PC-3 (cell line): ENCODE results near the gene MAP3K3. TPM values are rescaled to one million over a fixed set of nuclear protein-coding genes. Genes with fewer than 3 reads are reported as not detected.
A peak's percentile ranks its signal among the peaks of the same experiment; 100 is the strongest.

ENCODE experiments used
- ATAC-seq: fragments of 200-7000 bp; cut with Tn5 transposase; 2 replicates; pipeline ENCODE4 v1.9.1; 2020; ENCODE audit warnings: mild to moderate bottlenecking, moderate library complexity
- BruUV-seq: library from RNA; stranded (reverse); fragments of 400-500 nt; replicated peaks from 2 replicates; lab custom pipeline; 2021; lab: Mats Ljungman, UMichigan
- CTCF ChIA-PET: fragments of 300-600 bp; sonication (Branson Sonifier 250); formaldehyde crosslinking; loops from one replicate; lab custom pipeline; 2022; ENCODE audit warnings: antibody characterized with exemption; lab: Charles Lee
- POLR2A ChIA-PET: fragments of 300-600 bp; sonication (Branson Sonifier 250); formaldehyde crosslinking; loops from one replicate; lab custom pipeline; 2022; ENCODE audit warnings: antibody characterized with exemption; ENCODE audit not compliant: unreplicated experiment; lab: Charles Lee
- DNase-seq: peaks from one replicate; pipeline ENCODE4 v3.0.0-alpha.2; 2015
- H2AFZ ChIP-seq: fragments of 300-600 bp; sonication (generic); 2 replicates; pipeline ENCODE4 v1.6.0; 2016; ENCODE audit warnings: antibody characterized with exemption, low read length
- H3F3A ChIP-seq: fragments of 300-600 bp; sonication (generic); one replicate; pipeline ENCODE4 v1.6.0; 2017; ENCODE audit warnings: antibody characterized with exemption, low read length, control low read depth, mild to moderate bottlenecking; ENCODE audit not compliant: unreplicated experiment
- H3K27ac ChIP-seq: fragments of 300-600 bp; sonication (generic); 2 replicates; pipeline ENCODE4 v1.5.1; 2016; ENCODE audit warnings: mild to moderate bottlenecking, low read length
- H3K27me3 ChIP-seq: fragments of 300-600 bp; sonication (generic); 2 replicates; pipeline ENCODE4 v1.6.1; 2016; ENCODE audit warnings: low read length, mixed read lengths
- H3K36me3 ChIP-seq: fragments of 300-600 bp; sonication (generic); 2 replicates; pipeline ENCODE4 v1.6.1; 2016; ENCODE audit warnings: low read depth, mixed run types, low read length, mixed read lengths
- H3K4me1 ChIP-seq: fragments of 300-600 bp; sonication (generic); 2 replicates; pipeline ENCODE4 v1.5.1; 2016; ENCODE audit warnings: low read length; ENCODE audit not compliant: insufficient read depth
- H3K4me2 ChIP-seq: fragments of 300-600 bp; sonication (generic); 2 replicates; pipeline ENCODE4 v1.6.0; 2016; ENCODE audit warnings: low read length
- H3K4me3 ChIP-seq: fragments of 300-600 bp; sonication (generic); 2 replicates; pipeline ENCODE4 v1.5.1; 2016; ENCODE audit warnings: mild to moderate bottlenecking, low read length, mixed read lengths
- H3K79me2 ChIP-seq: fragments of 300-600 bp; sonication (generic); 2 replicates; pipeline ENCODE4 v1.6.1; 2017; ENCODE audit warnings: low read length, mixed read lengths
- H3K9ac ChIP-seq: fragments of 300-600 bp; sonication (generic); 2 replicates; pipeline ENCODE4 v1.6.0; 2016; ENCODE audit warnings: mild to moderate bottlenecking, low read length
- H3K9me2 ChIP-seq: fragments of 300-600 bp; sonication (generic); replicated peaks from 2 replicates; pipeline ENCODE4 v1.6.1; 2016; ENCODE audit warnings: mixed run types, low read length, mixed read lengths
- H3K9me3 ChIP-seq: fragments of 300-600 bp; sonication (generic); 2 replicates; pipeline ENCODE4 v1.6.1; 2016; ENCODE audit warnings: low read length, mixed read lengths
- H4K20me1 ChIP-seq: fragments of 300-600 bp; sonication (generic); 2 replicates; pipeline ENCODE4 v1.6.1; 2016; ENCODE audit warnings: low read length, mixed read lengths
- EZH2 ChIP-seq: fragments of 300-600 bp; sonication (generic); IDR thresholded peaks from one replicate; pipeline ENCODE4 v1.6.1; 2017; ENCODE audit warnings: antibody characterized with exemption, mild to moderate bottlenecking, low read length; ENCODE audit not compliant: unreplicated experiment
- EZH2phosphoT487 ChIP-seq: fragments of 300-600 bp; sonication (generic); IDR thresholded peaks from 2 replicates; pipeline ENCODE4 v1.6.1; 2018; ENCODE audit warnings: mild to moderate bottlenecking, antibody characterized with exemption, low read length, borderline replicate concordance
- intact Hi-C: fragments of 100-400 bp; cut with micrococcal nuclease; formaldehyde crosslinking; loops from 2 replicates; pipeline ENCODE4 v1.9.0; 2023
- total RNA-seq: library from RNA; depleted of rRNA; stranded (reverse); fragments of >200 nt; gene quantifications from 2 replicates; pipeline ENCODE4 v1.2.3, GENCODE V29; 2014
- TF ChIP-seq, protein P1 (sequence below): fragments of 300-600 bp; sonication (generic); conservative IDR thresholded peaks from 2 replicates; pipeline ENCODE4 v1.5.1; 2017; ENCODE audit warnings: antibody characterized with exemption, low read depth, mild to moderate bottlenecking, low read length

Gene MAP3K3
- total RNA-seq, 1 experiment from 2014 or later, result 27.1 TPM

DNA sequence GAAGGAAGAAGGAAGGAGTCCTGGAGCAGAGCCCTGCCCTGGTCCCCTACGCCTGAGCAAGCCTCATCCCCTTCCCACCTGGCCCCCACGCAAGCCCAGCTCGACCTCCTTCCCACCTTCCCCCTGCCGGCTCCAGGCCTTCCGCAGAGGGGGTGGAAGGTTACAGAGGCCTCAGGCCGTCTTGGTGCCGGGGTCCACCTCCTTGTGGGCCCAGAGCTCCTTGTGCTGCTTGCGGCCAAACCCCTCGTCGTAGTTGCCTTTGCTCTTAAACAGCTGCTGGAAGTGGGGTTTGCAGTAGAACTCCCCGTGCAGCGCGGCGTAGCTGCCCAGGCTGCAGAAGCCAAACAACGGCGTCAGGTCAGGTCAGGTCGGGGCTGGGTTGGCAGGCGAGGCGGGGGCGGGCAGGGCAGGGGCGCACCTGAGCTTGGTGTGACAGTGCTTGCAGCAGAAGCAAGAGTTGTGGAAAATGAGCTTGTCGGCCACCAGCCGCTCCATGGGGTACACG, 76.2 kb downstream of the MAP3K3 start:
- intact Hi-C loops, result loop anchor here (2.0 to 10.0 kb wide), 4 partner anchors 42 to 274 kb away; partner anchors contain the start of genes FTSJ3, MAP3K3, PSMC5 and STRADA
- TF ChIP-seq EZH2, result no peak
- Histone ChIP-seq H3K9me3 (no peaks in the 10 kb centered on the region), H3K4me1 (peaks cover 7% of the 10 kb centered on the region; the same call in 1 of the 2 replicates), H3K79me2 (no peaks in the 10 kb centered on the region), H3K4me3 (peak overlapping the region; percentile 75), H4K20me1 (no peaks in the 10 kb centered on the region), H3K36me3 (no peaks in the 10 kb centered on the region), H3K9ac (no peak overlapping the region), H3K27me3 (no peaks in the 10 kb centered on the region), H3K27ac (no peak overlapping the region), H3F3A (no peaks in the 10 kb centered on the region), H3K9me2 (no peaks in the 10 kb centered on the region), H2AFZ (0 out of 2 replicates have a peak overlapping the region, but pooled peaks have one; percentile 75), H3K4me2 (peak overlapping the region; percentile 89)
- BruUV-seq, result no TSS peak
- no peak for DNase-seq
- ATAC-seq, result no peak; the same call in 1 of the 2 replicates
- ChIA-PET CTCF (interaction anchor here (0.5 to 0.7 kb wide), 3 partner anchors 11 to 143 kb away, joined by 3 read pairs; no protein-coding TSS in a partner anchor), POLR2A (interaction anchor here (0.6 kb wide), 1 partner anchor 44 kb away, joined by 15 read pairs; no protein-coding TSS in a partner anchor)

GRCh38 chr17:63698886-63699637, 76.8 kb downstream of the MAP3K3 start:
- ChIA-PET CTCF (interaction anchor here (0.7 kb wide), 2 partner anchors 11 to 43 kb away, joined by 3 read pairs; no protein-coding TSS in a partner anchor), POLR2A (interaction anchor here (0.6 kb wide), 1 partner anchor 43 kb away, joined by 15 read pairs; no protein-coding TSS in a partner anchor)
- Histone ChIP-seq H3K4me3 (peak overlapping the region; percentile 75), H3K9me3 (no peaks in the 10 kb centered on the region), H3K4me2 (peak overlapping the region; percentile 89), H3K9ac (peak overlapping the region; percentile 17; the same call in 1 of the 2 replicates), H4K20me1 (no peaks in the 10 kb centered on the region), H3K27me3 (no peaks in the 10 kb centered on the region), H3F3A (no peaks in the 10 kb centered on the region), H3K9me2 (no peaks in the 10 kb centered on the region), H3K36me3 (no peaks in the 10 kb centered on the region), H3K79me2 (no peaks in the 10 kb centered on the region), H3K27ac (no peak overlapping the region), H3K4me1 (peaks cover 7% of the 10 kb centered on the region; the same call in 1 of the 2 replicates), H2AFZ (peak overlapping the region; percentile 75)
- peak; percentile 25 for DNase-seq
- intact Hi-C loops, result loop anchor here (2.0 to 10.0 kb wide), 4 partner anchors 42 to 274 kb away; partner anchors contain the start of genes FTSJ3, MAP3K3, PSMC5 and STRADA
- TF ChIP-seq EZH2 (no peak), EZH2phosphoT487 (no peak)
- TF ChIP-seq, protein P1, sequence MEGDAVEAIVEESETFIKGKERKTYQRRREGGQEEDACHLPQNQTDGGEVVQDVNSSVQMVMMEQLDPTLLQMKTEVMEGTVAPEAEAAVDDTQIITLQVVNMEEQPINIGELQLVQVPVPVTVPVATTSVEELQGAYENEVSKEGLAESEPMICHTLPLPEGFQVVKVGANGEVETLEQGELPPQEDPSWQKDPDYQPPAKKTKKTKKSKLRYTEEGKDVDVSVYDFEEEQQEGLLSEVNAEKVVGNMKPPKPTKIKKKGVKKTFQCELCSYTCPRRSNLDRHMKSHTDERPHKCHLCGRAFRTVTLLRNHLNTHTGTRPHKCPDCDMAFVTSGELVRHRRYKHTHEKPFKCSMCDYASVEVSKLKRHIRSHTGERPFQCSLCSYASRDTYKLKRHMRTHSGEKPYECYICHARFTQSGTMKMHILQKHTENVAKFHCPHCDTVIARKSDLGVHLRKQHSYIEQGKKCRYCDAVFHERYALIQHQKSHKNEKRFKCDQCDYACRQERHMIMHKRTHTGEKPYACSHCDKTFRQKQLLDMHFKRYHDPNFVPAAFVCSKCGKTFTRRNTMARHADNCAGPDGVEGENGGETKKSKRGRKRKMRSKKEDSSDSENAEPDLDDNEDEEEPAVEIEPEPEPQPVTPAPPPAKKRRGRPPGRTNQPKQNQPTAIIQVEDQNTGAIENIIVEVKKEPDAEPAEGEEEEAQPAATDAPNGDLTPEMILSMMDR, result no peak
- ATAC-seq, result peak; percentile 27
- BruUV-seq, result no TSS peak

- Histone ChIP-seq H3K4me2 (peak within 1 kb of the TSS; percentile 89), H3K79me2 (no peaks in the 10 kb centered on the region), H3K9me3 (no peaks in the 10 kb centered on the region), H4K20me1 (no peaks in the 10 kb centered on the region), H3K27ac (no peak within 1 kb of the TSS), H3K4me3 (peak within 1 kb of the TSS; percentile 75), H2AFZ (peak within 1 kb of the TSS; percentile 75), H3K4me1 (peaks cover 7% of the 10 kb centered on the region; the same call in 1 of the 2 replicates), H3K36me3 (no peaks in the 10 kb centered on the region), H3F3A (no peaks in the 10 kb centered on the region), H3K27me3 (no peaks in the 10 kb centered on the region), H3K9me2 (no peaks in the 10 kb centered on the region), H3K9ac (peak within 1 kb of the TSS; percentile 17; the same call in 1 of the 2 replicates)
- peak; percentile 25 for DNase-seq
- BruUV-seq, result no TSS peak
- TF ChIP-seq EZH2phosphoT487, result no peak
- TF ChIP-seq, protein P1, result no peak
- TF ChIP-seq EZH2, result no peak
- POLR2A ChIA-PET, result no interaction called here
- intact Hi-C loops, result loop anchor here (2.0 to 10.0 kb wide), 4 partner anchors 41 to 275 kb away; partner anchors contain the start of genes FTSJ3, MAP3K3, PSMC5 and STRADA
- CTCF ChIA-PET, result no interaction called here
- ATAC-seq, result peak; percentile 37
Observed at GRCh38 chr17:63699638-63700527, 77.7 kb downstream of the MAP3K3 start, which contains the start of gene LIMD2. LIMD2 (minus strand) TSS chr17:63700125; CDS start chr17:63699298, 827 bp downstream.
